HG02759 (cell line): Measurements from ENCODE around the gene IKBKG.
"Not testable (repeated sequence)": the region's sequence is repeated elsewhere in the genome, so short reads cannot be mapped to it uniquely, and the experiment has no call there.

ENCODE experiments used
- ATAC-seq: cut with Tn5 transposase; IDR thresholded peaks from one replicate; pipeline ENCODE4 v1.9.1; 2021; ENCODE audit warnings: mild to moderate bottlenecking, moderate library complexity; ENCODE audit not compliant: unreplicated experiment

IKBKG gene

GRCh38 chrX:154547245-154548027 is at the start of gene IKBKG:
Gene IKBKG, plus strand, starts transcription at chrX:154547620. Its CDS starts 4,383 bp downstream, at chrX:154552003.
- peak; percentile 81 for ATAC-seq

GRCh38 chrX:154501423-154501822 is 46.0 kb upstream of the IKBKG start:
- ATAC-seq: not testable (repeated sequence)

- no peak for ATAC-seq
These were observed 45.3 kb upstream of the IKBKG start for GRCh38 chrX:154502098-154502497.

GRCh38 chrX:154502989-154503388 is 44.4 kb upstream of the IKBKG start:
- ATAC-seq: no peak

- no peak for ATAC-seq
These were observed 41.7 kb upstream of the IKBKG start for GRCh38 chrX:154505734-154506133.

GRCh38 chrX:154506483-154507332 is 40.7 kb upstream of the IKBKG start:
- no peak for ATAC-seq

DNA sequence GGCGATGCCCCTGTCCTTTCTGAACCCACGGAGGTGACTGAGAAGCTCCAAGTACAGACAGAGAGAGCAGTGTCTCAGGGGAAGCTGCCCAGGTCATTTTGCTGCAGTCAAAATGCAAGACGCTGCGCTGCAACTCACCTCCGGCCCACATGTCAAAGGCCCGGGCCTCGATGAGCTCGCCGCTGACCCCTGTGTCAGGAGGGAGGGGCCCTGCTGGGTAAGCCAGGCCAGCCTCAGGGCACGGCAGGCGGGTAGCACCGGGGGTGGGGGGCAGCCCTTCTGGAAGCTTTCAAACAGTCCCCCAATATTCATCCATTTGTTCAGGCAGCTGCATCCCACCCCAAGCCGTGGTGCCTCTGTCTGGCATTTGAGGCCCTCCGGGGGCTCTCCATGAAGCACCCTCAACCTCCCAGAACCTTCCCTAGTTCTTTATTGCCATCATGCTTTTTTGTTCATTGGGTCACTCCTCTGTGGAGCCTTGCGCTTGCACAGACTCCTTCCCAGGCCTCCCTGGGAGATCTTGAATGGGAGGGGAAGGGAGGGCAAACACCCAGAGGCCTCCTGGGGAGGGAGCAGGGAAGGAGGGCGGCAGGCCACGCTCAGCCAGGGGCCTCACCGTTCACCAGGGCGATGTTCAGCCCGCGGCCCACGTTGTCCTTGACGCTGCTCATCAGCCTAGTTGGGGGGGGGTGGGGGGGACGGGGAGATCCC is 39.6 kb upstream of the IKBKG start:
- ATAC-seq: no peak

DNA sequence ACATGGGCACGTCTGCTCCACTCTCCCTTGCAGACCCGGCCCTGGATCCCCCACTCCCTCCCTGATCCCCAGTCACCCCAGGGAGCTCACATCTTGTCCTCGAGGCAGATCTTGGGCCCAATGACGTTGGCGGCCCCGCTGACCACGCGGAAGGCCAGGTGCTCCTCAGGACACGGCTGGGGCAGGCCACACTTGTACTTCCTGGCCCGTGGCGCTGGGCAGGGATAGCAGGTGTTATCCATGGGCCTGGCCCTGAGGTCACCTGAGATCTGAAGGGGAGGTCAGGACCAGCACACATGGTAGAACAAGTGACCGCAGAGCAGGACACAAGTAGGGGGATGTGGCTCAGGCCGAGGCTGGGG is 39.1 kb upstream of the IKBKG start:
- ATAC-seq: no peak

- ATAC-seq: no peak
These were observed 38.0 kb upstream of the IKBKG start for GRCh38 chrX:154509455-154509854.

DNA sequence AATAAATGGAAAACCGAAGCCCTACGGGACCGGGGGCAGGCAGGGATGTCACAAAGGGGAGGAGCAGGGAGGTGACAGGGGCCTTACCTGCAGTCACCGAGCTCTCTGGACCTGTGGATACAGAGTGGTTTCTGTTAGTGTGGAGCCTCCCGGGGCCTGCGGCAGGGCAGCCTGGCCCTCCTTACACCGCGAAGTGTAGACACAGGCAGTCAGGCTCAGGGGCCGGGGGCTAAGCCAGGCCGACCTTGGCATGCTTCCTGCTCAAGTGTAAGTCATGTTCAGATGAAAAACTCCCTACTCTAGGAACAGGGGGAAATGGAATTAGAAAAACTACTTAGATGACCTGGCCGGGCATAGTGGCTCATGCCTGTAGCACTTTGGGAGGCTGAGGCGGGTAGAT is 35.7 kb upstream of the IKBKG start:
- ATAC-seq: no peak

- ATAC-seq: no peak
These were observed 34.4 kb upstream of the IKBKG start for GRCh38 chrX:154512879-154513553.

- ATAC-seq: no peak
These were observed 33.7 kb upstream of the IKBKG start for GRCh38 chrX:154513716-154514115.

GRCh38 chrX:154515090-154515965 is 32.1 kb upstream of the IKBKG start:
- ATAC-seq: peak; percentile 2

DNA sequence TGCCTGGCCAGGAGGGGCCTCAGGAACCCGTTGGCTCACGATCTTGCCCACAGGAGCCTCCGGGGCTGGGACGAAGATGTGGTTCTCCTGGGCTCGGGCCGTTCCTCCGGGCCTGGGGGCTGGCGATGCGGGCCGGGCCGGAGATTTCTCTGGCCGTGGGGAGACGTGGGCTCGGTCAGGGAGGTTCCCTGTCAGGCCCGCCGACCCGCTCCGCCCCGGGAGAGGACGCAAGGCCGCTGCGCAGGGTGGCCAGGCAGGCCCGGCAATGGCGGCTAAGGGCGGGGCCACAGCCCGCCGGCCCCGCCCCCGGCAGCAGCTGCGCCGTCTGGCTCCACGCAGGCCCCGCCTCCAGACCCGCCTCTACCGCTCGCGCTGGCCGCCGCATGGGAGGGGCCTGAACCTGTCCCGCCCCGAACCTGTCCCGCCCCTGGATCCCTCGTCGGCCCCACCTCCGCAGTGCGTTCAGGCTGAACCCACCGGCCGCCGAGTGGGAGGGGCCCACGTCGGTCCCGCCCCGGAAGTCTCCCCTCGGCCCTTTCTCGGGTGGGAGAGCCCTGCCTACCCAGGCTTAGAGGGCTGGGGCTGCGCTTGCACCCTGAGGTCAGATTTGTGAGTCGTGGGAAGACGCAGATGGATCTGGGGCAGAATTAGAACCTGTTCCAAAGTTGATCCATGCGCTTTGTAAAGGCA is 31.3 kb upstream of the IKBKG start, which contains the start of gene FAM3A:
Gene FAM3A, minus strand, starts transcription at position 267 of the 690 bp plus-strand sequence. CDS start 460 bp downstream, outside the sequence.
- peak; percentile 93 for ATAC-seq

- no peak for ATAC-seq
These were observed 30.7 kb upstream of the IKBKG start for GRCh38 chrX:154516656-154517100.

DNA sequence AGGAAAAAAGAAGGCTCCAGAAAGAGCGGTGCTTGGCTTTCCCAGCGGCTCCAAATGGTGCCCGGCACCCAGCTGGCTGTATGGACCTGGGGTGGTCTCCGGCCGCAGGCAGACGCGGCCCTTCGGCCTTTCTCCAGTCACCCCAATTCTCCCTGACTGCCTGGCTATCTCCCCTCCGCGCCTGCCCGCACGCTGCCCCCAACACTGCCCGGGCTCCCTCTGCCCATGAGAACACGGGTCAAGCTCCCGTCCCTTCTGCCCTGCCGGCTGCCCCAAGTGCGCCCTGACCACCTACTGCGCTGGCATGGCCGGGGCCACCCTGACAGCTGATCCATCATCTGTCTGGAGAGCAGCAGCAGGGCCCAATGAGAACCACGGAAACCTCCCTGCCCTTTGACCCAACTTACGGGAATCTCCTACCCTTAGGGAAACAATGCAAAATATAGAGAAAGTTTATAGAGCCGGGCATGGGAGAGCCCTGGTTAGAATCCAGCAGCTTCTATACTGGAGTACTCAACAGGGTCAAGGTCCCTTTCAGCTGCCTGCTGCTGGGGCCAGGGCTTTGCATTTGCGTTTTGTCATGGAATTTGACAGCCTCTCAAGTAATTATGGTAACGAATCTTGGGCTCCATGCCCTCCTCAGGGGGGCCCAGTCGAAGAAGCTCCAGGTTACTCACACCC is 30.2 kb upstream of the IKBKG start:
- ATAC-seq: no peak

GRCh38 chrX:154519389-154519788 is 28.0 kb upstream of the IKBKG start:
- ATAC-seq: no peak
